Right lobe of liver (tissue), 6 donors: Measurements from ENCODE around the gene PACS2. TPM values are rescaled to one million over a fixed set of nuclear protein-coding genes. Genes with fewer than 3 reads are reported as not detected.

ENCODE experiments used
- ATAC-seq, 4 donors: fragments of 200-7000 bp; cut with Tn5 transposase; one replicate each; pipeline ENCODE4 v1.9.1; 2020; ENCODE audit warnings: mild to moderate bottlenecking in 4 of 4, moderate library complexity in 4 of 4
- DNase-seq, 3 donors: peaks; one replicate each; pipeline ENCODE4 v3.0.0-alpha.2; 2020
- H3K27ac ChIP-seq, 3 donors: fragments of 200-600 bp; one replicate each; pipeline ENCODE4 v1.8.0; 2022
- H3K27me3 ChIP-seq, 2 donors: fragments of 200-600 bp; one replicate each; pipeline ENCODE4 v1.8.0; 2022
- H3K36me3 ChIP-seq, 4 donors: fragments of 200-600 bp; sonication (generic) in 1 of 4; one replicate each; pipeline versions ENCODE4 v1.5.1 to v1.8.0; 2017 to 2022; ENCODE audit warnings: control low read depth in 1 of 4
- H3K4me1 ChIP-seq, 4 donors: fragments of 200-600 bp; sonication (generic) in 1 of 4; one replicate each; pipeline versions ENCODE4 v1.5.1 to v1.8.0; 2017 to 2022; ENCODE audit warnings: control low read depth in 1 of 4
- H3K4me3 ChIP-seq, 3 donors: fragments of 200-600 bp; one replicate each; pipeline ENCODE4 v1.8.0; 2022
- H3K9me3 ChIP-seq, 4 donors: fragments of 200-600 bp; sonication (generic) in 1 of 4; one replicate each; pipeline versions ENCODE4 v1.5.1 to v1.8.0; 2017 to 2022; ENCODE audit warnings: control low read depth in 1 of 4
- CTCF ChIP-seq, 4 donors: fragments of 200-600 bp in 3 of 4; fragments of 450-650 bp in 1 of 4; IDR thresholded peaks; one replicate each; pipeline versions ENCODE4 v1.5.1 to v1.8.0; 2016 to 2022; ENCODE audit warnings: antibody characterized with exemption in 4 of 4, mild to moderate bottlenecking in 2 of 4
- POLR2A ChIP-seq: fragments of 450-650 bp; IDR thresholded peaks from one replicate; pipeline ENCODE4 v1.6.1; 2017; ENCODE audit warnings: antibody characterized with exemption, mild to moderate bottlenecking
- WGBS: methylation state at CpG from one replicate; pipeline ENCODE4 v1.1.6; 2018; ENCODE audit warnings: low coverage, low lambda C conversion rate; ENCODE audit not compliant: insufficient coverage; ENCODE audit errors: missing lambda C conversion rate; 5-methylcytosine and 5-hydroxymethylcytosine counted together
- intact Hi-C, 2 donors: fragments of 100-400 bp; cut with DNase I; formaldehyde crosslinking; loops; one replicate each; pipeline versions ENCODE4 v1.11.2 to v1.14.1; 2022
- total RNA-seq, 6 experiments: library from RNA; depleted of rRNA in 2 of 6; stranded (reverse); fragments of >200 nt in 2 of 6; fragmentation: NEBNext Ultra II Directional in 3 of 6; extraction: Animal tissue kit (Norgen Biotek cat#: 25700) in 3 of 6; gene quantifications; one replicate each; pipeline versions ENCODE4 v1.1.0 to v1.2.4, GENCODE V29; 2016 to 2023
- donor health status: DM: no; HTN: yes; CAD: no.
- donor health status: DM: no; HTN: no; CAD: no.
- donor health status: DM: no; HTN: no; CAD: no.
- donor health status: DM: no; HTN: yes; CAD: no.
- donor health status: DM: no; HTN: yes; CAD: no.

Gene PACS2
- total RNA-seq, 6 experiments from 2014 or later, result 19.8 to 26.7 (median 21.5) TPM

GRCh38 chr14:105323663-105324062 lies 9.1 kb downstream of the PACS2 start:
- TF ChIP-seq POLR2A (no peak), CTCF (IDR thresholded peaks at IDR 0.05) (no peak)
- no peak for ATAC-seq
- DNase-seq, result peak in 1 of 3 donors; percentile 44
- Histone ChIP-seq H3K36me3 (no peaks in the 10 kb centered on the region), H3K9me3 (no peaks in the 10 kb centered on the region), H3K27ac (no peak overlapping the region), H3K4me1 (peaks cover 0 to 7% (median 2%) of the 10 kb centered on the region in 4 donors), H3K4me3 (no peak overlapping the region), H3K27me3 (no peaks in the 10 kb centered on the region)
- intact Hi-C loops, result no loop called here
- 89% methylated on average over 9 of the region's 13 CpGs for WGBS

DNA sequence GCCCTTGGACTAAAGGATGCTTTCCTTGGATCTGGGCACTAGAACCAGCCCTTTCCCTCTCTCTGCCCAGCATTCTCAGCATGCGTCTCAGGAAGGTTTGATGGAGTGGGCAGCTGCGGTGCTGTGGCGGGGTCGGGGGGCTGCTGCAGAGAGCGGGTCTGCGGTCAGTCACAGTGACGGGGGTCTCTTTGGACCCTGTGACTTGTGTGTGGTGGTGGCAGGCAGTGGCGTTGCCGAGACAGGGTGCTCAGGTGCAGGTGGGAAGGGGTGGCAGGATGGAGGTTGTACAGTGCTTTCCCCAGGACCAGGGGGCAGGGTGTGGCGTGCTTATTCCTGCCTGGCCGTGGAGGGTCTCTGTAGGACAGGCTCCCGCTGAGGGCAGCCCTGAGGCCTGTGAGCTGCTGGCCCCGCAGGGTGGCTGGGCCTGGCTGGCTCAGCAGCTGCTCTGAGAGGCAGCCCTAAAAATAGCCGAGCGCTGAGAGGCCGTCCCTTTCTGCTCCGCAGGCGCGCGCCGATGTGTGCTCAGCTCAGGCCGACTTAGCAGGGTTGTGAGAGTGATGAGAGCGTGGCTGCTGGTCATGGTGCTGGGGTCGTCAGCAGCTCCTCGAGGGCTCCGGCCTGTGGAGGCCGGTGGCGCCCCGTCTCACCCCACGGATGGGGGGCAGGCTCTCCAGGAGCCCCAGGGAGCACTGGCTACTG lies 9.7 kb downstream of the PACS2 start:
- Histone ChIP-seq H3K4me3 (no peak overlapping the region), H3K4me1 (peaks cover 0 to 12% (median 5%) of the 10 kb centered on the region in 4 donors), H3K27ac (no peak overlapping the region), H3K36me3 (no peaks in the 10 kb centered on the region), H3K27me3 (no peaks in the 10 kb centered on the region), H3K9me3 (no peaks in the 10 kb centered on the region)
- DNase-seq (peak in 1 of 3 donors; percentile 32), ATAC-seq (no peak)
- intact Hi-C loops, result no loop called here
- WGBS, result 93% methylated on average over 3 of the region's 30 CpGs
- no peak for TF ChIP-seq CTCF (IDR thresholded peaks at IDR 0.05)
- no peak for TF ChIP-seq POLR2A

DNA sequence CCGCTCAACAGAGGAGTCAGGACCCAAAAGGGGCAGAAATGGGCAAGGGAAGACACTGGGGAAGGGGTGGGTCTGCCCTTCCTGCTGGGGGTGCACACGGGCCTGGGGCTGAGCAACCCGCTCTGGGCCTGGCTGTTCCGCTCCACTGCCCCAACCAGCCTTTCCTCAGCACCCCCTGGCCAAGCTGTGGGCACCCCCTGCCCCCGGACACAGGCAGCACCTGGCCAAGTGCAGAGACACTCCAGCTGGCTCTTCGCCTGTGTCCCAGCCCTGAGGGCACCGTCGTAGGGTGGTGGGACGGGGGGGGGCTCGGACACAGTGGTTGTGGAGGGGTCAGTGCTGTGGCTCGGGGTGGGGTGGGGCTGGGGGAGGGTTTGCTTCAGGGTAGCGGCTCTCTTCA lies 10.3 kb downstream of the PACS2 start:
- no peak for ATAC-seq
- WGBS, result 60% methylated on average over 1 of the region's 12 CpGs
- intact Hi-C loops, result no loop called here
- Histone ChIP-seq H3K27ac (no peak overlapping the region), H3K4me1 (peaks cover 0 to 14% (median 6%) of the 10 kb centered on the region in 4 donors), H3K9me3 (no peaks in the 10 kb centered on the region), H3K36me3 (no peaks in the 10 kb centered on the region), H3K27me3 (no peaks in the 10 kb centered on the region), H3K4me3 (no peak overlapping the region)
- peak in 1 of 3 donors; percentile 40 for DNase-seq
- no peak for TF ChIP-seq POLR2A
- no peak for TF ChIP-seq CTCF (IDR thresholded peaks at IDR 0.05)

DNA sequence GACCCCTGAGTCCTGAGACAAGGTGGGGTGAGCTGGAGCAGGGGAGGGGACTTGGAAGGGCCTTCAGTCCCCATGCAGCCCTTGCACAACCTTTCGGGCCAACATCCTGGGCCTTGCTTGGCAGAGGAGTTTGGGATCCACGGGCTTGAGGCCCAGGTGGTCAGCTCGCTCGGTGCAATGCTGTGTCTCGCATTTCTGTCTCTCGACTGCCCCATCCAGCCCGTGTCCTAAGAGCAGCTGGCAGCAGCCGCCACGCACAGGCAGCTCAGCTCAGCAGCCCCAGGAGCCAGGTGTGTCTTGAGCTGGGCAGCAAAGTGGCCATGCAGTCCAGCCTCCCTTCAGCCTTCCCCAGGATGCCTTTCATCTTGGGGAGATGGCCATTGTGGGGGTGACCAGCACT lies 10.8 kb downstream of the PACS2 start:
- peak in 1 of 3 donors; percentile 44 for DNase-seq
- no peak for ATAC-seq
- Histone ChIP-seq H3K4me1 (peaks cover 0 to 14% (median 6%) of the 10 kb centered on the region in 4 donors), H3K27ac (no peak overlapping the region), H3K4me3 (no peak overlapping the region), H3K36me3 (no peaks in the 10 kb centered on the region), H3K9me3 (no peaks in the 10 kb centered on the region), H3K27me3 (no peaks in the 10 kb centered on the region)
- intact Hi-C loops, result no loop called here
- no CpG with 5 or more reads among the region's 9 CpGs for WGBS
- TF ChIP-seq POLR2A (no peak), CTCF (IDR thresholded peaks at IDR 0.05) (no peak)
